ENCODE measurements around the gene NIM1K.
"Not testable (repeated sequence)": the region's sequence is repeated elsewhere in the genome, so short reads cannot be mapped to it uniquely, and the experiment has no call there.

- not testable (repeated sequence) for TF ChIP-seq CTCF (IDR thresholded peaks at IDR 0.05; ENCODE audit: low read depth, low read length); EZH2phosphoT487 (IDR thresholded peaks at IDR 0.05; ENCODE audit: low read depth)
Observed at GRCh38 chr5:43201442-43201841, 9.4 kb downstream of the NIM1K start.

All from OCI-LY3 (cell line).